Heart right ventricle (tissue), 16 donors: ENCODE results near the gene TMEM161B. TPM values are rescaled to one million over a fixed set of nuclear protein-coding genes. Genes with fewer than 3 reads are reported as not detected.

Experiments used
- ATAC-seq, 8 donors: fragments of 200-7000 bp; cut with Tn5 transposase; one replicate each; pipeline ENCODE4 v1.9.1; 2020; ENCODE audit warnings: mild to moderate bottlenecking in 8 of 8, moderate library complexity in 8 of 8, moderate number of reproducible peaks in 1 of 8
- DNase-seq, 2 donors: peaks; one replicate each; pipeline ENCODE4 v3.0.0-alpha.2; 2020
- H3K27ac ChIP-seq, 10 donors: fragments of 200-600 bp; sonication (generic) in 2 of 10; one replicate each; pipeline versions ENCODE4 v1.5.0 to v1.8.0; 2020 to 2022; ENCODE audit warnings: mild to moderate bottlenecking in 3 of 10
- H3K27me3 ChIP-seq, 7 donors: fragments of 200-600 bp; one replicate each; pipeline ENCODE4 v1.8.0; 2021 to 2022; ENCODE audit warnings: mild to moderate bottlenecking in 2 of 7
- H3K36me3 ChIP-seq, 9 donors: fragments of 200-600 bp; sonication (generic) in 1 of 9; one replicate each; pipeline versions ENCODE4 v1.5.0 to v1.8.0; 2020 to 2022; ENCODE audit warnings: mild to moderate bottlenecking in 2 of 9
- H3K4me1 ChIP-seq, 9 donors: fragments of 200-600 bp; sonication (generic) in 1 of 9; one replicate each; pipeline versions ENCODE4 v1.5.0 to v1.8.0; 2020 to 2022; ENCODE audit warnings: mild to moderate bottlenecking in 4 of 9
- H3K4me3 ChIP-seq, 10 donors: fragments of 200-600 bp; sonication (generic) in 2 of 10; one replicate each; pipeline versions ENCODE4 v1.5.0 to v1.8.0; 2020 to 2022; ENCODE audit warnings: mild to moderate bottlenecking in 7 of 10, moderate library complexity in 2 of 10
- H3K9me3 ChIP-seq, 11 donors: fragments of 200-600 bp in 10 of 11; sonication (generic) in 2 of 11; one replicate each; pipeline versions ENCODE4 v1.5.0 to v1.8.0; 2013 to 2022; ENCODE audit warnings: mild to moderate bottlenecking in 2 of 11, control low read depth in 1 of 11, moderate library complexity in 1 of 11
- WGBS, 2 donors: extraction: QIAGEN DNeasy Blood & Tissue Kit; methylation state at CpG; one replicate each; pipeline ENCODE4 v1.1.7; 2013; ENCODE audit warnings: inconsistent platforms in 1 of 2; 5-methylcytosine and 5-hydroxymethylcytosine counted together
- intact Hi-C, 10 donors: fragments of 100-400 bp; cut with DNase I; formaldehyde crosslinking; loops; one replicate each; pipeline versions ENCODE4 v1.11.1 to v1.14.2; 2022
- polyA plus RNA-seq, 2 donors: library from polyadenylated mRNA; stranded (reverse); fragments of 200-250 nt; gene quantifications; one replicate each; pipeline ENCODE4 v1.2.3, GENCODE V29; 2013
- total RNA-seq, 10 donors: library from RNA; stranded (reverse); fragmentation: NEBNext Ultra II Directional in 3 of 10; extraction: Animal tissue kit (Norgen Biotek cat#: 25700) in 3 of 10; gene quantifications; one replicate each; pipeline versions ENCODE4 v1.2.1 to v1.2.4, GENCODE V29; 2021 to 2023
- TF ChIP-seq, protein P1 (sequence below), 9 donors: fragments of 200-600 bp; sonication (generic) in 2 of 9; IDR thresholded peaks; one replicate each; pipeline versions ENCODE4 v1.5.0 to v1.8.0; 2021 to 2022; ENCODE audit warnings: antibody characterized with exemption in 9 of 9, mild to moderate bottlenecking in 5 of 9, moderate library complexity in 1 of 9
- donor health status: Arrhythmogenic right ventricular cardiomyopathy.
- donor health status: ischemic (EF 13 %, LVEDD 7.1; RV severe dilation, severe dysfunction).
- donor health status: healthy with polysubstance abuse.
- donor health status: DM: no; HTN: yes; CAD: no.
- donor health status: DM: no; HTN: no; CAD: no.
- donor health status: ischemic (EF 25% LVEDD 6.9; RV normal size, moderate dysfunction).
- donor health status: ischemic (EF 25% LVEDD 5.7; RV mildly dilated, moderate dysfunction).
- donor health status: healthy.
- donor health status: DM: yes; HTN: yes; CAD: no.
- donor health status: Ischemic cardiomyopathy.
- donor health status: ischemic (EF 35%, LVEDD 5.7; RV mildly dilated, moderate dysfunction).
- donor health status: nonischemic (EF 11% LVEDD 7.7; RV severe dilation, severe dysfunction).
- donor health status: DM: yes; HTN: yes; CAD: no.
- donor health status: PGD.
- donor health status: ischemic (EF 29% LVEDD 5.4; RV normal size, mild dysfunction).
- donor health status: nonischemic (EF 23%, LVEDD 6.1; RV moderate dilation, normal function).

The TMEM161B gene
- total and polyA plus RNA-seq, 12 donors = 4.1 to 13.9 (median 7.9) TPM

DNA sequence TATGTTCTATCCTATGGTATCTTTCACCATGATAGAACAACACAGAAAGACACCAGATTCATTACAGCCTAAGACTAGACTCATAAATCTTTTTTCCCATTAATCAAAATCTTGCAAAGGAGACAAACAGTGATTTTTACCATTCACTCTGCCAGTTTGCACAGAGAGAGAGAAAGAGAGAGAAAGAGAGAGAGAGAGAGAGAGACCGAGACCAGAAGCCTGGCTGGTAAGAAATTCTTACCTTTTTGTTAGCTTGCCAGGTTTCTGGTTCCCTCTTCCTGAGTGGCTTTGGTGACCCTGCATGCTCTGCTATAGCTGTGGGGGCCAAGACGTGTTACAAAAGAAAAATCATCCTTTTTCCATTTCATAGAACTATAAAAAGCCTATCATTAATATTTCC, 18.6 kb downstream of the TMEM161B start:
- no peak for ATAC-seq
- no peaks in the 10 kb centered on the region for H3K9me3 ChIP-seq
- no peaks in the 10 kb centered on the region for H3K36me3 ChIP-seq
- no peak overlapping the region for H3K27ac ChIP-seq
- no peak for DNase-seq
- H3K4me3 ChIP-seq = no peak overlapping the region
- TF ChIP-seq, protein P1, sequence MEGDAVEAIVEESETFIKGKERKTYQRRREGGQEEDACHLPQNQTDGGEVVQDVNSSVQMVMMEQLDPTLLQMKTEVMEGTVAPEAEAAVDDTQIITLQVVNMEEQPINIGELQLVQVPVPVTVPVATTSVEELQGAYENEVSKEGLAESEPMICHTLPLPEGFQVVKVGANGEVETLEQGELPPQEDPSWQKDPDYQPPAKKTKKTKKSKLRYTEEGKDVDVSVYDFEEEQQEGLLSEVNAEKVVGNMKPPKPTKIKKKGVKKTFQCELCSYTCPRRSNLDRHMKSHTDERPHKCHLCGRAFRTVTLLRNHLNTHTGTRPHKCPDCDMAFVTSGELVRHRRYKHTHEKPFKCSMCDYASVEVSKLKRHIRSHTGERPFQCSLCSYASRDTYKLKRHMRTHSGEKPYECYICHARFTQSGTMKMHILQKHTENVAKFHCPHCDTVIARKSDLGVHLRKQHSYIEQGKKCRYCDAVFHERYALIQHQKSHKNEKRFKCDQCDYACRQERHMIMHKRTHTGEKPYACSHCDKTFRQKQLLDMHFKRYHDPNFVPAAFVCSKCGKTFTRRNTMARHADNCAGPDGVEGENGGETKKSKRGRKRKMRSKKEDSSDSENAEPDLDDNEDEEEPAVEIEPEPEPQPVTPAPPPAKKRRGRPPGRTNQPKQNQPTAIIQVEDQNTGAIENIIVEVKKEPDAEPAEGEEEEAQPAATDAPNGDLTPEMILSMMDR (IDR thresholded peaks at IDR 0.05) = no peak
- WGBS, 2 donors = 87 to 98% methylated on average over 2 of the region's 2 CpGs
- intact Hi-C loops = no loop called here
- H3K27me3 ChIP-seq = no peaks in the 10 kb centered on the region
- H3K4me1 ChIP-seq = peaks cover 0 to 14% (median 5%) of the 10 kb centered on the region in 9 donors

- 100% methylated on average over 2 of the region's 2 CpGs for WGBS, 2 donors
- no peaks in the 10 kb centered on the region for H3K27me3 ChIP-seq
- intact Hi-C loops = no loop called here
- peaks cover 0 to 14% (median 5%) of the 10 kb centered on the region in 9 donors for H3K4me1 ChIP-seq
- no peaks in the 10 kb centered on the region for H3K9me3 ChIP-seq
- TF ChIP-seq, protein P1 (IDR thresholded peaks at IDR 0.05) = no peak
- H3K36me3 ChIP-seq = no peaks in the 10 kb centered on the region
- ATAC-seq (no peak), DNase-seq (no peak)
- no peak overlapping the region for H3K27ac ChIP-seq
- H3K4me3 ChIP-seq = no peak overlapping the region
Measured at GRCh38 chr5:88248743-88249540, 19.7 kb downstream of the TMEM161B start.

- H3K4me1 ChIP-seq = peaks cover 0 to 8% (median 0%) of the 10 kb centered on the region in 9 donors
- ATAC-seq = no peak
- TF ChIP-seq, protein P1 (IDR thresholded peaks at IDR 0.05) = no peak
- intact Hi-C loops = no loop called here
- no peaks in the 10 kb centered on the region for H3K36me3 ChIP-seq
- H3K27me3 ChIP-seq = no peaks in the 10 kb centered on the region
- WGBS, 2 donors = 94% methylated on average over 3 of the region's 3 CpGs
- no peak overlapping the region for H3K4me3 ChIP-seq
- no peaks in the 10 kb centered on the region for H3K9me3 ChIP-seq
- DNase-seq = no peak
- no peak overlapping the region for H3K27ac ChIP-seq
Measured at GRCh38 chr5:88248094-88248493, 20.6 kb downstream of the TMEM161B start.

- peaks cover 0 to 8% (median 0%) of the 10 kb centered on the region in 9 donors for H3K4me1 ChIP-seq
- H3K36me3 ChIP-seq = no peaks in the 10 kb centered on the region
- no peak for ATAC-seq
- no peaks in the 10 kb centered on the region for H3K9me3 ChIP-seq
- no peak overlapping the region for H3K27ac ChIP-seq
- no peak for DNase-seq
- TF ChIP-seq, protein P1 (IDR thresholded peaks at IDR 0.05) = no peak
- intact Hi-C loops = no loop called here
- no peak overlapping the region for H3K4me3 ChIP-seq
- H3K27me3 ChIP-seq = no peaks in the 10 kb centered on the region
Measured at GRCh38 chr5:88245893-88246244, 22.8 kb downstream of the TMEM161B start.
